WERI-Rb-1 (cell line): ENCODE data around the gene FBLN5.

ENCODE experiments used
- DNase-seq: peaks from one replicate; pipeline ENCODE4 v3.0.0-alpha.2; 2020
- H3K27ac ChIP-seq: fragments of 250-450 bp; sonication (Bioruptor Pico); 2 replicates; pipeline ENCODE4 v1.5.1; 2020; ENCODE audit warnings: mild to moderate bottlenecking, moderate library complexity
- H3K27me3 ChIP-seq: fragments of 250-450 bp; sonication (Bioruptor Pico); 2 replicates; pipeline ENCODE4 v1.5.1; 2021; ENCODE audit warnings: mild to moderate bottlenecking, low read depth, moderate library complexity; ENCODE audit not compliant: insufficient read depth, severe bottlenecking
- H3K36me3 ChIP-seq: fragments of 250-450 bp; sonication (Bioruptor Pico); 2 replicates; pipeline ENCODE4 v1.5.1; 2020; ENCODE audit warnings: mild to moderate bottlenecking, moderate library complexity
- H3K4me3 ChIP-seq: 2 replicates; pipeline ENCODE4 v1.5.1; 2011; ENCODE audit warnings: low read depth, mild to moderate bottlenecking, control low read depth, low read length
- H3K9me3 ChIP-seq: fragments of 250-450 bp; sonication (Bioruptor Pico); 2 replicates; pipeline ENCODE4 v1.5.1; 2021; ENCODE audit warnings: mild to moderate bottlenecking, moderate library complexity; ENCODE audit not compliant: severe bottlenecking
- CTCF ChIP-seq: IDR thresholded peaks from 2 replicates; pipeline ENCODE4 v1.5.1; 2011; ENCODE audit warnings: low read depth, mild to moderate bottlenecking, control low read depth, inconsistent platforms, low read length

Gene FBLN5

GRCh38 chr14:91878274-91878673 is 69.2 kb downstream of the FBLN5 start:
- TF ChIP-seq CTCF = 0 out of 2 replicates have a peak, but pooled peaks have one; percentile 4
- no peaks in the 10 kb centered on the region for H3K36me3 ChIP-seq
- DNase-seq = no peak
- H3K9me3 ChIP-seq = no peaks in the 10 kb centered on the region
- no peaks in the 10 kb centered on the region for H3K27me3 ChIP-seq
- H3K27ac ChIP-seq = no peak overlapping the region
- H3K4me3 ChIP-seq = no peak overlapping the region

GRCh38 chr14:91877376-91877915 is 70.0 kb downstream of the FBLN5 start:
- H3K27me3 ChIP-seq = no peaks in the 10 kb centered on the region
- H3K4me3 ChIP-seq = no peak overlapping the region
- no peak for TF ChIP-seq CTCF
- DNase-seq = no peak
- no peaks in the 10 kb centered on the region for H3K9me3 ChIP-seq
- H3K36me3 ChIP-seq = no peaks in the 10 kb centered on the region
- no peak overlapping the region for H3K27ac ChIP-seq

- TF ChIP-seq CTCF = no peak
- Histone ChIP-seq H3K9me3 (no peaks in the 10 kb centered on the region), H3K27ac (no peak overlapping the region), H3K27me3 (no peaks in the 10 kb centered on the region), H3K4me3 (no peak overlapping the region), H3K36me3 (no peaks in the 10 kb centered on the region)
- DNase-seq = no peak
Measured at GRCh38 chr14:91876492-91876891, 71.0 kb downstream of the FBLN5 start.

- no peaks in the 10 kb centered on the region for H3K27me3 ChIP-seq
- H3K36me3 ChIP-seq = no peaks in the 10 kb centered on the region
- no peak overlapping the region for H3K4me3 ChIP-seq
- no peak for TF ChIP-seq CTCF
- H3K27ac ChIP-seq = no peak overlapping the region
- DNase-seq = no peak
- no peaks in the 10 kb centered on the region for H3K9me3 ChIP-seq
Measured at GRCh38 chr14:91875525-91876286, 71.8 kb downstream of the FBLN5 start.

GRCh38 chr14:91873471-91874415 is 73.8 kb downstream of the FBLN5 start:
- TF ChIP-seq CTCF = no peak
- Histone ChIP-seq H3K9me3 (no peaks in the 10 kb centered on the region), H3K27ac (no peak overlapping the region), H3K36me3 (no peaks in the 10 kb centered on the region), H3K4me3 (no peak overlapping the region), H3K27me3 (no peaks in the 10 kb centered on the region)
- no peak for DNase-seq
